Neural crest cell (in vitro differentiated cells): Measurements from ENCODE around the gene TRPM3. TPM values are rescaled to one million over a fixed set of nuclear protein-coding genes. Genes with fewer than 3 reads are reported as not detected.

ENCODE experiments used
- DNase-seq: peaks from one replicate; pipeline ENCODE4 v3.0.0; 2021; ENCODE audit warnings: low read depth, mixed read lengths, low spot score
- H3K27ac Mint-ChIP-seq: one replicate; pipeline ENCODE4 v1.8.0; 2021; ENCODE audit warnings: mild to moderate bottlenecking, mixed read lengths; ENCODE audit not compliant: unreplicated experiment
- H3K27me3 Mint-ChIP-seq: 2 replicates; pipeline ENCODE4 v1.8.0; 2021; ENCODE audit warnings: low read depth, mild to moderate bottlenecking, mixed read lengths
- H3K36me3 Mint-ChIP-seq: 2 replicates; pipeline ENCODE4 v1.8.0; 2021; ENCODE audit warnings: low read depth, mild to moderate bottlenecking, mixed read lengths
- H3K4me1 Mint-ChIP-seq: 2 replicates; pipeline ENCODE4 v1.8.0; 2021; ENCODE audit warnings: mixed read lengths
- H3K4me3 Mint-ChIP-seq: one replicate; pipeline ENCODE4 v1.8.0; 2021; ENCODE audit warnings: mild to moderate bottlenecking, mixed read lengths
- H3K9me3 Mint-ChIP-seq: 2 replicates; pipeline ENCODE4 v1.8.0; 2021; ENCODE audit warnings: mixed read lengths
- total RNA-seq: library from RNA; stranded (reverse); gene quantifications from 2 replicates; pipeline ENCODE4 v1.2.1, GENCODE V29; 2021
- TF ChIP-seq, protein P1 (sequence below): fragments of 200-600 bp; sonication (generic); conservative IDR thresholded peaks from 2 replicates; pipeline ENCODE4 v1.5.0; 2021; ENCODE audit warnings: antibody characterized with exemption, mild to moderate bottlenecking

TRPM3 gene
- total RNA-seq, 1 donor from 2014 or later = 1.4 TPM

DNA sequence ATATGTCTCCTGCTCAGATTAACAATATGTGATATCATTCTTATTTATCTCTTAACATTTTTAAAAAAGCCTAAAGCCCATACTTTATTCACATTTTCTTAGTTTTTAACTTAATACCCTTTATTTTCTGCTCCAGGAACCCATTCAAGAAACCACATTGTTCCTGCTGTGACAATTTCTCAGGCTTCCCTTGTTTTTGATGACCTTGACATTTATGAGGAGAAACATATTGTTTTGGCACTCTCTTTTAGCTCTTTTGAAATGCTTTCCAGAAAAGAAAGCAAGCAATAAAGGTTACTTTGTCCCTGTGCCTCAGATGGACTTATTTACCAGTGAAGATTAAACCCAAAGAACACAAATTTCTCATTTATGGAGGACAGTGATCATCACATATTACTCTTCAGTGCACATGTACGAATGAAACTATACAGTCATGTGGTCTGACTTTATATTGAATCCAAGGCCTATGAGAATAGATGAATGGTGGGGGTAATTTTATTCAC is 445.5 kb downstream of the TRPM3 start:
- no peaks in the 10 kb centered on the region for H3K27me3 Mint-ChIP-seq
- H3K36me3 Mint-ChIP-seq = no peaks in the 10 kb centered on the region
- TF ChIP-seq, protein P1, sequence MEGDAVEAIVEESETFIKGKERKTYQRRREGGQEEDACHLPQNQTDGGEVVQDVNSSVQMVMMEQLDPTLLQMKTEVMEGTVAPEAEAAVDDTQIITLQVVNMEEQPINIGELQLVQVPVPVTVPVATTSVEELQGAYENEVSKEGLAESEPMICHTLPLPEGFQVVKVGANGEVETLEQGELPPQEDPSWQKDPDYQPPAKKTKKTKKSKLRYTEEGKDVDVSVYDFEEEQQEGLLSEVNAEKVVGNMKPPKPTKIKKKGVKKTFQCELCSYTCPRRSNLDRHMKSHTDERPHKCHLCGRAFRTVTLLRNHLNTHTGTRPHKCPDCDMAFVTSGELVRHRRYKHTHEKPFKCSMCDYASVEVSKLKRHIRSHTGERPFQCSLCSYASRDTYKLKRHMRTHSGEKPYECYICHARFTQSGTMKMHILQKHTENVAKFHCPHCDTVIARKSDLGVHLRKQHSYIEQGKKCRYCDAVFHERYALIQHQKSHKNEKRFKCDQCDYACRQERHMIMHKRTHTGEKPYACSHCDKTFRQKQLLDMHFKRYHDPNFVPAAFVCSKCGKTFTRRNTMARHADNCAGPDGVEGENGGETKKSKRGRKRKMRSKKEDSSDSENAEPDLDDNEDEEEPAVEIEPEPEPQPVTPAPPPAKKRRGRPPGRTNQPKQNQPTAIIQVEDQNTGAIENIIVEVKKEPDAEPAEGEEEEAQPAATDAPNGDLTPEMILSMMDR = no peak
- H3K4me1 Mint-ChIP-seq = peaks cover 13% of the 10 kb centered on the region
- no peak overlapping the region for H3K27ac Mint-ChIP-seq
- no peak overlapping the region for H3K4me3 Mint-ChIP-seq
- no peak for DNase-seq
- H3K9me3 Mint-ChIP-seq = no peaks in the 10 kb centered on the region

DNA sequence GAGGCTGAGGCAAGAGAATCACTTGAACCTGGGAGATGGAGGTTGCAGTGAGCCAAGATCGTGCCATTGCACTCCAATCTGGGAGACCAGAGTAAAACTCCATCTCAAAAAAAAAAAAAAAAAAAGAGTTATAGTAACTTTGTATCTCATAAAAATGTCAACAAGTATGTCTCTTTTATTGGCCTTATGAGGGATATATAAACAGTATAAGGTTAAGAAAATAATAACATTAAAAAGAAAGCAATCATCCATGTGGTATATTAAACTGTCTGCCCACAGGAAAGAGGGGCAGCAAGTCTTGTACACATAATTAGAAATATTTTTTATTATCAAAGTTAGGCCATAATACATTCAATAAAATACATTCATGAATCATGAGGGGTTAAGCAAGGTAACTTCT is 447.6 kb downstream of the TRPM3 start:
- Mint-ChIP-seq H3K9me3 (no peaks in the 10 kb centered on the region), H3K4me1 (peaks cover 13% of the 10 kb centered on the region), H3K27ac (no peak overlapping the region), H3K36me3 (no peaks in the 10 kb centered on the region), H3K27me3 (no peaks in the 10 kb centered on the region), H3K4me3 (no peak overlapping the region)
- no peak for DNase-seq
- TF ChIP-seq, protein P1 = no peak

DNA sequence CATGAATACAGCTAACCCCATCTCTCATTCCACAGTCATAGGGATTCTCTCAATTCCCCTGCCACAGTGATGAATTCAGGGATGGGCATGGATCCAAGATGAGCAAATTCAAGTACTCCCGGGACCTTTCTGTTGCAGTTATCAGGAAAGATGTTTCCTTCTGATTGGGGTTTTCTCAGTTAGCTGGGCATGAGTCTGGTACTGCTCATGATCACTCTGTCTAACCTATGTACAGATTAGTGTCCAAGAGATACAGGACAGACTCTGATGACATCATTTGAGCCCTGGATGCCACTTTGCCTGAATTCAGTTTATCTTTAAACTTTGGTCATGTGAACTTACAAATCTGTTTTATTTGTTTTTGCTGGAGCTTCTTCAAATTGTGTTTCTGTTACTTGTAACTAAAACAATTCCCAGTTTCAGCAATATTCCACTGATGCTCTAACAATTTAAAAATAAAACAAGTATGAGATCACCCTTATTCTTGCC is 449.2 kb downstream of the TRPM3 start:
- TF ChIP-seq, protein P1 = no peak
- no peaks in the 10 kb centered on the region for H3K27me3 Mint-ChIP-seq
- no peaks in the 10 kb centered on the region for H3K36me3 Mint-ChIP-seq
- DNase-seq = no peak
- H3K9me3 Mint-ChIP-seq = no peaks in the 10 kb centered on the region
- peaks cover 9% of the 10 kb centered on the region for H3K4me1 Mint-ChIP-seq
- H3K27ac Mint-ChIP-seq = no peak overlapping the region
- no peak overlapping the region for H3K4me3 Mint-ChIP-seq

DNA sequence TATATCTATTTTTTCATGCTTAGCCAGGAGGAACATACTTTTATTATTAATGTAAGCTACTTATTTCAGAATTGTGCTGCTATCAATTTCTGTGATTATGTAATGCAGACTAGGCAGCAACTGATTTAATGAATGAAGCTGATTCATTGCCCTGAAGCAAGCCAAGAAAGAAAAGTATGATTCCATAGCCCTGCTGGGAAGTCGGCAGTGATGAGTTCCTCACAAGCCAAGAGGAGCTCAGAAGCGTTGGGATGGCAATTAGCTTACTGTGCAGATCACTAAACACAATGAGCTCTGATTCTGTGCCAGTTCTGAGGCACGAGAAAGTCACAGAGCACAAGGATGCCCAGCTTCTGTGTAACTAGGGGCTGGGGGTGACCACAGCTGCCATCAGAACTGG is 452.7 kb downstream of the TRPM3 start:
- Mint-ChIP-seq H3K9me3 (no peaks in the 10 kb centered on the region), H3K36me3 (no peaks in the 10 kb centered on the region), H3K27ac (no peak overlapping the region), H3K4me3 (no peak overlapping the region), H3K4me1 (no peaks in the 10 kb centered on the region), H3K27me3 (no peaks in the 10 kb centered on the region)
- TF ChIP-seq, protein P1 = no peak
- DNase-seq = no peak

DNA sequence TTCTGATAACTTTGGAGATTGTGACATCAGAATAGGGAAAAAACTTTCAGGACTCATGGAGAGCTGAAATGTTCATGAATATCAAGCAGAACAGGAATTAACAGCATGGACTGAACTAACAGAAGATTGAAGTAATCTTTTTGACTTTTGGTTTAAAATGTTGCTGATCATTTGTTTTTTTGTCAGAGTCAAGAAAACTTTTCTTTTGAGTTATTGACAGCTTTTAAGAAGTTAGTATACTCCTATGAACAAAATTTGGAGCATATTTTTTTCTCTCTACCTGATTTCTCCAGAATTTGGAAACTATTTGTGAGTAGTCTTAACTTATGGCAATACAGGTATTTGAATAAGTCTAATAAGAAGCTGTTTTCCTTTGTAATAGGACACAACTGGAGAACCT is 462.7 kb downstream of the TRPM3 start:
- no peak for DNase-seq
- H3K4me3 Mint-ChIP-seq = no peak overlapping the region
- peaks cover 12% of the 10 kb centered on the region for H3K36me3 Mint-ChIP-seq
- H3K27ac Mint-ChIP-seq = no peak overlapping the region
- H3K4me1 Mint-ChIP-seq = peaks cover 7% of the 10 kb centered on the region
- TF ChIP-seq, protein P1 = no peak
- no peaks in the 10 kb centered on the region for H3K27me3 Mint-ChIP-seq
- H3K9me3 Mint-ChIP-seq = peaks cover 16% of the 10 kb centered on the region

DNA sequence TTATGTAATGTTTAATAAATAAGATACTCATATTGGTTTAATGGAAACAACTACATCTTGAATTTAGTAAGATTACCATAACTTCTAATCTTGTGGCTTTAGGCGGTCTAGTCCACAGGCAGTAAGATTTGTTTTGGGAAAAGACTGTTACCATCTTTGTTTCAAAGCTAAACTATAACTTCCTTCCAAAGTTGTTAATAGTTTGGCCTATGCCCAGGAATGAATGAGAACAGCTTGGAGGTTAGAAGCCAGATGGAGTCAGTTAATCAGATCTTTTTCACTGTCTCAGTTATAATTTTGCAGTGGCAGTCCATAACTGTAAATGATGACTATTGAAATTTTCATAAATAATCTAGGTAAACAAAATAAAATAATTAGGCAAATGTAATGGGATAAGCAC is 465.1 kb downstream of the TRPM3 start:
- no peak for DNase-seq
- Mint-ChIP-seq H3K9me3 (peaks cover 7% of the 10 kb centered on the region), H3K27me3 (no peaks in the 10 kb centered on the region), H3K27ac (no peak overlapping the region), H3K36me3 (peaks cover 9% of the 10 kb centered on the region), H3K4me3 (no peak overlapping the region), H3K4me1 (peaks cover 8% of the 10 kb centered on the region)
- TF ChIP-seq, protein P1 = no peak
